HG03571 (cell line): Measurements from ENCODE around the gene AVPR1B.
A peak's percentile ranks its signal among the peaks of the same experiment; 100 is the strongest.
"Not testable (repeated sequence)": the region's sequence is repeated elsewhere in the genome, so short reads cannot be mapped to it uniquely, and the experiment has no call there.

Experiments used
- ATAC-seq: cut with Tn5 transposase; IDR thresholded peaks from one replicate; pipeline ENCODE4 v1.9.1; 2021; ENCODE audit not compliant: unreplicated experiment

The AVPR1B gene

DNA sequence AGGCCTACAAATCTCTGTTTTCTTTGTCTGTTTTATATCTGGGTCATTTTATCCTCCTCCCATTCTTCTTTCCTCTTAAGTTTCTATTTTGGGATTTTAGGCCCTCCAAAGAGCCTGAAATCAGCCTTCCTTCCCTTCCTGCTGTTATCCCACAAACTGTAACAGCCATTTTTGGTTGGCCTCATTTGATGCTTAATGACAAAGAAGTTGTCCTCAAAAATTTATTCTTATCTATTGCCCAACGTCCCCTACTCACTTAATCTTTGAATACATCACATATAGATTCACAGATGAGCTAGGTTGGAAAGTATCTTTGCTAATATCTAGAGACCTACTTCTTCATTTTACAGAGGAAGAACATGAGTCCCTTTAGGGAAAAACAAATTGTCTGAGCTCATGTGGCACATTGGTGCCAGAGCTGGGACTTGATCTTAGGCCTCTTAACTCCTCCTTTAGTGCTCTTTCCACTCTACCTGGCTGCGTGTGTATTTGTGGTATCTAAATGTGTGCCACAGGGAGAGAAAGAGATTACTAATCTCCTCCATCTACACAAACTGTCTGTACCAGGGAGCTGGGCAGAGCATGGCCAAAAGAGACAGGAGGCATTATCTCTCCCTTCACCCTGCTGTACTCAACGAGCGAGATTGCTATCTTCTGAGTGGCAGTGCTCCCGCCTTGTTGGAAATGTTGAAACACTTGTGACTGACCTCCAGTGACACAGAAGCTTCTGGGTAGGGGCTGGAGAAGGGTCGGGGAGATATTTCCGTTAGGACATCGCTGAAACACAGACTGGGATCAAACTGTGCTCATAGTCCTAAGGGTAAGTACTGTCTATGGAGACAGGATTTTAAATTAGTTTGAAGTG is 34.1 kb downstream of the AVPR1B start:
- no peak for ATAC-seq

- no peak for ATAC-seq
Measured at GRCh38 chr1:206081856-206082255, 35.3 kb downstream of the AVPR1B start.

DNA sequence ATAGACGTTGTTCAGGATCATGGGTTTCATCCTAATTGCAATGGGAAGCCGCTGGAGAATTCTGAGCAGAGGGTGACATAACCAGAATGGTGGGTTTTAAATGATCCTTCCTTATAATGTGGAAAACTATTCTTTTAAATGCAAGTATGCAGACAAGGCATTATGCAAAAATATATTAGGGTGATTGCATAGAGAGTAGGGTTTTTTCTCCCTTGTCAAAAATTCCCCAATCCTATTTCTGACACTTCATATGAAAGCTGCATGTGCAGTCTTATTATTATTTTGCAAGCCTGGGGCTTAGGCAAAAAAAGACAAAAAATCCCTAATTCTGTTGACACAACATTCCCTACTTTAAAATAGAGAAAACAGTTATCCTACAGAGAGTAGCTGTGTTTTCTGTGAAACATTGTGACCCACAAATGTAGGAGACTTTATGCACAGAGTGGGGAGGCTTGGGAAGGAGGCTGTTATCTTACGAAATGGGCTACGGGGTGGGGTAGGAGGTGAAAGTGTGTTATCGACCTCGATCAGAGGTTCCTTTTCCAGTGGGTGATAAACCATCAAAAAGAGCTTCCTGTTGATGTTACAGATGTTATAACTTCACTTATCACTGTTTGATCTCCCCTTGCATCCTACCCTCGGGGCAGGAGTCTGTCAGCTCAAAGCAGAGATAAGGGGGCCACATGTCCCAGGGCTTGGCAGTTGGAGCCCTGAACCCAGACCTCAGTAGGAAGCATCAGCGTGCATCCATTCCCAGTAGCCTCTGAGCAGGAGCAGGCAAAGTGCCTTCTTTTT is 37.0 kb downstream of the AVPR1B start:
- ATAC-seq, result no peak

GRCh38 chr1:206079135-206079534 is 38.1 kb downstream of the AVPR1B start:
- ATAC-seq, result no peak

GRCh38 chr1:206075786-206076755 is 41.1 kb downstream of the AVPR1B start:
- no peak for ATAC-seq

DNA sequence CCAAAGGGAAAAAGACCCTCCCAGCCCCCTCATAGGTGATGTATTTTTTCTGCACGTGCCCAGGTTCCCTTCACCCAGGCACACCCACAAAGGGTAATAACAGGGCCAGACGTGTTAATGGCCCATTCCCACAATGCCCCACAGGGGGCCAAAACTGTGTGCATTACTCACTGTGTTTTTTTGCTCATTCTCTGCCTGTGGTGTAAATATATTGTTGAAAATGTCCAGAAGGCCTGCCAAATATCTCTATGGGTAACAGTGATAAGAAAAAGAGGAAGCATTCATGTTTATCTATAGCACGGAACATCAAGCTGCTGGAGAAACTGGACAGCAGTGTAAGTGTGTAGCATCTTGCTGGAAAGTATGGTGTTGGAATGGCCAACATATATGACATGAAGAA is 42.3 kb downstream of the AVPR1B start:
- ATAC-seq, result no peak

DNA sequence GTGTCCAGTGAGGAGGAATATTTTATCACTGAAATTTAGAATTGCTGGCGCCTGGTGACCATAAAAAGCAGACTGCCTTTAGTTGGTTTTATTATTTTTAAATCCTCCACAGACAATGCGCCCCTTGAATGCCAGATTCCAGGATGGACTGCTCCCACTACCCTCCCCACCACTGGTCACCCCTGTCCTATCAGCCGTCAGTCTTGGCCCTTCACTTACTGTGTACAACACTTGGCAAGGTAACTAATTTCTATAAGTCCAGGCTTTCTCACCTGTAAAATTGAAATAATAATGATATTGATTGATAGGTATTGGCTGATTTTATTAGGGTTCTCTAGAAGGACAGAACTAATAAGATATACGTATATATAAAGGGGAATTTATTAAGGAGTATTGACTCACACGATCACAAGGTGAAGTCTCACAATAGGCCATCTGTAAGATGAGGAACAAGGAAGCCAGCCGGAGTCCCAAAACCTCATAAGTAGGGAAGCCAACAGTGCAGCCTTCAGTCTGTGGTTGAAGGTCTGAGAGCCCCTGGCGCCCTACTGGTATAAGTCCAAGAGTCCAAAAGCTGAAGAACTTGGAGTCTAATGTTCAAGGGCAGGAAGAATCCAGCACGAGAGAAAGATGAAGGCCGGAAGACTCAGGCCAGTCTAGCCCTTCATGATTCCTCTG is 46.4 kb downstream of the AVPR1B start:
- ATAC-seq, result no peak

- ATAC-seq, result no peak
Measured at GRCh38 chr1:206068314-206068713, 48.9 kb downstream of the AVPR1B start.

DNA sequence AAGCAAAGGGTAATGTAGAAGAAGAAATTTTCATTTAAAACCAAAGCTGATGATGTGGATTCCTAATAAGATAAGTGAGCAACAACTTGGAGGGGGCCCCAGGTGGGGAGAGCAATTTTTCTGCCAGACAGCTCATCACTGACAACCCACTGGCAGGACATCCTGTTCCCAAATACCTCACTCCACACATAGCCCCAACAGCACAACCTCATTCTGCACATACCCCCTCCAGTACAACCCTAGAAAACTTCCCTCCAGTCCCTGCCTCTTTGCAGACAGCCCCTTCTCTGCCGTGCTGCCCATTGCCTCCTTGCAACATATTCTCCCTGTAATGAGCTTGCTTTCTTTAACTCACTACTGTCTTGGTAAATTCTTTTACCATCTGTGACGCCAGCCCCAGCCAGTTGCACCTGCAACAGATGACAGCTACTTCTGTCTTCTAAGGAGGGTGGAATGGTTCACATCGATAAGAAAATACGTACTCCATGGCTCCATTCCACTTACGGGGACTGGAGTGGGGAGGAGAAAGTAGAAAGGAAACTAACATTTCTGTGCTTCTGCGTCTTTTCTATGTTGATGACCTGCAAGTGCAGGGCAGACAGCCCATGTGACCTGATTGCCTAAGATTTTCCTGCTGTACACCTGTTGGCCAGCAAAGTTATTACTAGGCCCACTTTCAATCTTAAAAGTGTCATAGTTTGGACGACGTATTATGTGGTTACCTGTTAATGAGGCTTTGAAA is 49.5 kb downstream of the AVPR1B start:
- ATAC-seq, result no peak

- ATAC-seq, result peak; percentile 64
Measured at GRCh38 chr1:206066479-206067171, 50.6 kb downstream of the AVPR1B start.

GRCh38 chr1:206065547-206066145 is 51.5 kb downstream of the AVPR1B start:
- ATAC-seq, result no peak

- not testable (repeated sequence) for ATAC-seq
Measured at GRCh38 chr1:206064501-206064900, 52.7 kb downstream of the AVPR1B start.

DNA sequence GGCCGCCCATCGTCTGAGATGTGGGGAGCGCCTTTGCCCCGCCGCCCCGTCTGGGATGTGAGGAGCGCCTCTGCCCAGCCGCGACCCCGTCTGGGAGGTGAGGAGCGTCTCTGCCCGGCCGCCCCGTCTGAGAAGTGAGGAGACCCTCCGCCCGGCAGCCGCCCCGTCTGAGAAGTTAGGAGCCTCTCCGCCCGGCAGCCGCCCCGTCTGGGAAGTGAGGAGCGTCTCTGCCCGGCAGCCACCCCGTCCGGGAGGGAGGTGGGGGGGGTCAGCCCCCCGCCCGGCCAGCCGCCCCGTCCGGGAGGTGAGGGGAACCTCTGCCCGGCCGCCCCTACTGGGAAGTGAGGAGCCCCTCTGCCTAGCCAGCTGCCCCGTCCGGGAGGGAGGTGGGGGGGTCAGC is 53.2 kb downstream of the AVPR1B start:
- ATAC-seq, result not testable (repeated sequence)

GRCh38 chr1:206062464-206062863 is 54.7 kb downstream of the AVPR1B start:
- no peak for ATAC-seq

DNA sequence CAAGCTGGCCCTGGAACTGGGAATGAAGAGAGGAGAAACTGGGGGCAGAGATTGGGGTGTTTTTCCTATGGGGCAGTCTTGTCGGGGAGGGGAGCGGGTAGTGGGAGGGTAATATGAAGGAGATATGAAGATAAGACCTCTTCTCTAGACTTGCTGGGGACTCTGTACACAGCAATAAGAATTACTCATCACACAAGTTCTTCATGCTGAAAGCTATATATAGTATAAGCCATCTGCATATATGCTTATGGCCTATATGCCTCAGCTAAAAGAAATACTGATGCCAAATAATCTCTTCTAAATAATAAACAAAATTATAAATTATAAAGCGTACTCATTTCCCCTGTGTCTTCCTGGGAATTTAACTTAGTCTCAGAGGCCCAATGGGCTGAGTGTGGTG is 56.3 kb downstream of the AVPR1B start:
- ATAC-seq, result no peak
